K562 (cell line): ENCODE results near the gene LCN12. TPM values are rescaled to one million over a fixed set of nuclear protein-coding genes. Genes with fewer than 3 reads are reported as not detected.

ENCODE experiments used
- ATAC-seq: fragments of 200-7000 bp; cut with Tn5 transposase; 3 replicates; pipeline ENCODE4 v1.9.1; 2020; ENCODE audit warnings: moderate library complexity
- BruUV-seq: library from RNA; stranded (reverse); fragments of 400-500 nt; replicated peaks from 2 replicates; lab custom pipeline; 2021; lab: Mats Ljungman, UMichigan
- CTCF ChIA-PET: fragments of 300-600 bp; formaldehyde crosslinking; extraction: SDS; loops from one replicate; lab custom pipeline; 2021; ENCODE audit warnings: low intra/inter-chr PET ratio; lab: Yijun Ruan, JAX
- POLR2A ChIA-PET: fragments of 300-600, 350-650 bp; sonication (Branson Sonifier 250); formaldehyde crosslinking; extraction: SDS; loops from one replicate; lab custom pipeline; 2021; ENCODE audit warnings: antibody characterized with exemption, inconsistent platforms; lab: Yijun Ruan, JAX
- DNase-seq, 4 experiments: peaks; one replicate each; pipeline versions ENCODE4 v3.0.0 to v3.0.0-alpha.2; 2011 to 2018; ENCODE audit warnings: low spot score in 3 of 4, mixed read lengths in 3 of 4; ENCODE audit errors: extremely low read depth in 1 of 4
- FAIRE-seq: peaks from 2 replicates; lab custom pipeline; 2011; peaks lifted over from hg19 to GRCh38; lab: Jason Lieb, UNC
- H2AFZ ChIP-seq: 2 replicates; pipeline ENCODE4 v1.6.0; 2011; ENCODE audit warnings: low read depth, low read length, control low read depth, inconsistent platforms
- H3K27ac ChIP-seq: fragments of 200-600 bp; 3 replicates; pipeline ENCODE4 v1.8.0; 2011; ENCODE audit warnings: low read depth, mild to moderate bottlenecking, control low read depth, inconsistent platforms, low read length, moderate library complexity, mixed read lengths; ENCODE audit errors: extremely low read depth
- H3K27me3 ChIP-seq, 2 experiments: fragments of 300-600 bp in 1 of 2; 2 replicates in 1 of 2; 3 replicates in 1 of 2; pipeline versions ENCODE4 v1.6.0 to v1.8.0; 2011; ENCODE audit warnings: inconsistent platforms in 2 of 2, low read length in 2 of 2, mild to moderate bottlenecking in 1 of 2, mixed read lengths in 1 of 2, moderate library complexity in 1 of 2; ENCODE audit not compliant: control insufficient read depth in 2 of 2, insufficient read depth in 2 of 2
- H3K36me3 ChIP-seq: fragments of 300-600 bp; 3 replicates; pipeline ENCODE4 v1.8.0; 2011; ENCODE audit warnings: mild to moderate bottlenecking, low read length, inconsistent platforms; ENCODE audit not compliant: control insufficient read depth, insufficient read depth
- H3K4me1 ChIP-seq, 2 experiments: fragments of 200-600 bp in 1 of 2; replicated peaks in 1 of 2; 2 replicates in 1 of 2; 3 replicates in 1 of 2; pipeline versions ENCODE4 v1.5.1 to v1.8.0; 2011; ENCODE audit warnings: inconsistent platforms in 2 of 2, low read length in 2 of 2, mild to moderate bottlenecking in 1 of 2, mixed read lengths in 1 of 2, moderate library complexity in 1 of 2; ENCODE audit not compliant: control insufficient read depth in 2 of 2, insufficient read depth in 2 of 2
- H3K4me2 ChIP-seq: 2 replicates; pipeline ENCODE4 v1.6.1; 2011; ENCODE audit warnings: low read length, control low read depth, inconsistent platforms, mixed read lengths; ENCODE audit not compliant: insufficient read depth
- H3K4me3 ChIP-seq: fragments of 200-600 bp; sonication (generic), shearing (Covaris generic); 2 replicates; pipeline ENCODE4 v1.5.1; 2016; ENCODE audit warnings: control low read depth, inconsistent platforms
- H3K79me2 ChIP-seq: fragments of 200-600 bp; 3 replicates; pipeline ENCODE4 v1.8.0; 2011; ENCODE audit warnings: low read length, inconsistent platforms; ENCODE audit not compliant: control insufficient read depth, insufficient read depth
- H3K9ac ChIP-seq, 2 experiments: 2 replicates each; pipeline versions ENCODE4 v1.6.0 to v1.6.1; 2011; ENCODE audit warnings: low read depth in 2 of 2, low read length in 2 of 2, control low read depth in 1 of 2, inconsistent platforms in 1 of 2, mild to moderate bottlenecking in 1 of 2, mixed read lengths in 1 of 2; ENCODE audit not compliant: insufficient read depth in 1 of 2
- H3K9me1 ChIP-seq: one replicate; pipeline ENCODE4 v1.6.0; 2011; ENCODE audit warnings: inconsistent platforms, mild to moderate bottlenecking, low read length, moderate library complexity; ENCODE audit not compliant: control insufficient read depth, insufficient read depth
- H3K9me3 ChIP-seq: replicated peaks from 2 replicates; pipeline ENCODE4 v1.5.1; 2011; ENCODE audit warnings: low read depth, low read length, inconsistent platforms; ENCODE audit not compliant: control insufficient read depth, insufficient read depth
- H4K20me1 ChIP-seq: replicated peaks from 2 replicates; pipeline ENCODE4 v1.6.1; 2011; ENCODE audit warnings: low read length, inconsistent platforms, mixed read lengths; ENCODE audit not compliant: control insufficient read depth, insufficient read depth
- ATF6 ChIP-seq: sonication (generic); formaldehyde crosslinking; IDR thresholded peaks from 2 replicates; pipeline ENCODE4 v1.4.0; 2020; ENCODE audit warnings: mild to moderate bottlenecking, missing genetic modification reagents
- CUX1 ChIP-seq: fragments of 200-800 bp; sonication (Bioruptor generic); IDR thresholded peaks from 2 replicates; pipeline ENCODE4 v1.6.1; 2016; ENCODE audit warnings: missing genetic modification characterization, missing compliant biosample characterization
- HLTF ChIP-seq: fragments of 450-650 bp; IDR thresholded peaks from 2 replicates; pipeline ENCODE4 v1.6.1; 2016
- HMG20B ChIP-seq: fragments of 250-450 bp; sonication (Bioruptor Pico); IDR thresholded peaks from 2 replicates; pipeline ENCODE4 v1.5.0; 2021; ENCODE audit warnings: mild to moderate bottlenecking
- NFIC ChIP-seq: fragments of 450-650 bp; IDR thresholded peaks from 2 replicates; pipeline ENCODE4 v1.6.1; 2017; ENCODE audit warnings: mild to moderate bottlenecking, inconsistent platforms
- PCBP1 ChIP-seq: fragments of 200-400 bp; formaldehyde crosslinking; IDR thresholded peaks from 2 replicates; pipeline ENCODE4 v1.6.1; 2018; ENCODE audit warnings: mild to moderate bottlenecking, low read depth, low read length; ENCODE audit not compliant: poor library complexity, severe bottlenecking
- PML ChIP-seq: IDR thresholded peaks from 2 replicates; pipeline ENCODE4 v1.6.1; 2012; ENCODE audit warnings: low read length, inconsistent platforms
- PURB ChIP-seq: sonication (generic); formaldehyde crosslinking; IDR thresholded peaks from 2 replicates; pipeline ENCODE4 v1.9.0; 2021; ENCODE audit warnings: low read depth, mild to moderate bottlenecking, missing genetic modification reagents
- RBM22 ChIP-seq: fragments of 200-400 bp; formaldehyde crosslinking; IDR thresholded peaks from 2 replicates; pipeline ENCODE4 v1.6.1; 2018; ENCODE audit warnings: low read length, low read depth; ENCODE audit not compliant: poor library complexity, severe bottlenecking
- SIN3B ChIP-seq: fragments of 450-650 bp; IDR thresholded peaks from 2 replicates; pipeline ENCODE4 v1.6.1; 2017; ENCODE audit warnings: low read depth, mild to moderate bottlenecking, moderate library complexity
- SMARCB1 ChIP-seq: IDR thresholded peaks from 2 replicates; pipeline ENCODE4 v1.6.1; 2011; ENCODE audit warnings: improper control_type of control experiment, low read depth; ENCODE audit not compliant: insufficient read length
- TCF3 ChIP-seq: sonication (generic); formaldehyde crosslinking; IDR thresholded peaks from 2 replicates; pipeline ENCODE4 v1.4.0; 2020; ENCODE audit warnings: mild to moderate bottlenecking, missing genetic modification reagents
- WHSC1 ChIP-seq: IDR thresholded peaks from one replicate; pipeline ENCODE4 v1.6.1; 2012; ENCODE audit warnings: low read length, control low read depth, inconsistent platforms
- ZNF133 ChIP-seq: fragments of 250-450 bp; sonication (Bioruptor Pico); IDR thresholded peaks from 2 replicates; pipeline ENCODE4 v1.4.0; 2020; ENCODE audit warnings: mild to moderate bottlenecking
- WGBS: fragments of 100-300 bp; shearing (Covaris generic); methylation state at CpG from one replicate; pipeline ENCODE4 v1.1.6; 2016; ENCODE audit warnings: low coverage, mixed read lengths; ENCODE audit not compliant: insufficient coverage; ENCODE audit errors: missing lambda C conversion rate; 5-methylcytosine and 5-hydroxymethylcytosine counted together
- in situ Hi-C: fragments of 300-500 bp; cut with MboI; formaldehyde crosslinking; loops from 4 replicates; pipeline ENCODE4 v1.15.0; 2018; ENCODE audit warnings: inconsistent platforms, mixed read lengths
- intact Hi-C: fragments of 100-400 bp; cut with micrococcal nuclease; formaldehyde crosslinking; loops from 2 replicates; pipeline ENCODE4 v1.14.2; 2022
- polyA plus RNA-seq, 8 experiments: library from polyadenylated mRNA; depleted of rRNA in 4 of 8; stranded (reverse) in 5 of 8; unstranded in 3 of 8; fragments of >200 nt; fragmentation: Nextera tagmentation in 2 of 8; fragmentation: Illumina TruSeq in 1 of 8; extraction: Ambion mirVana in 2 of 8; extraction: Trizol in 1 of 8; gene quantifications; 2 replicates each; pipeline versions ENCODE4 v1.2.1 to v1.2.3, GENCODE V29; 2011 to 2014; ENCODE audit warnings: inconsistent platforms in 1 of 8, missing spikeins in 1 of 8
- total RNA-seq, 7 experiments: library from RNA; depleted of rRNA in 6 of 7; stranded (reverse); fragments of >200 nt in 6 of 7; fragmentation: Illumina TruSeq in 2 of 7; extraction: Trizol in 2 of 7; gene quantifications; 2 replicates each; pipeline versions ENCODE4 v1.2.1 to v1.2.3, GENCODE V29; 2011 to 2021; ENCODE audit warnings: low replicate concordance in 1 of 7

Gene LCN12
- total and polyA plus RNA-seq, 9 of the 15 experiments (the other 6 are each of a cell fraction or from before 2014, with no cell fraction given) = 0.05 TPM; not detected in 8

- TF ChIP-seq TCF3 (CRISPR knock-in tag) = no peak
- no peak for TF ChIP-seq RBM22
- TF ChIP-seq, all 486 proteins: peak for 3
Measured at GRCh38 chr9:136977649-136978072, 25.6 kb downstream of the LCN12 start (continued).

DNA sequence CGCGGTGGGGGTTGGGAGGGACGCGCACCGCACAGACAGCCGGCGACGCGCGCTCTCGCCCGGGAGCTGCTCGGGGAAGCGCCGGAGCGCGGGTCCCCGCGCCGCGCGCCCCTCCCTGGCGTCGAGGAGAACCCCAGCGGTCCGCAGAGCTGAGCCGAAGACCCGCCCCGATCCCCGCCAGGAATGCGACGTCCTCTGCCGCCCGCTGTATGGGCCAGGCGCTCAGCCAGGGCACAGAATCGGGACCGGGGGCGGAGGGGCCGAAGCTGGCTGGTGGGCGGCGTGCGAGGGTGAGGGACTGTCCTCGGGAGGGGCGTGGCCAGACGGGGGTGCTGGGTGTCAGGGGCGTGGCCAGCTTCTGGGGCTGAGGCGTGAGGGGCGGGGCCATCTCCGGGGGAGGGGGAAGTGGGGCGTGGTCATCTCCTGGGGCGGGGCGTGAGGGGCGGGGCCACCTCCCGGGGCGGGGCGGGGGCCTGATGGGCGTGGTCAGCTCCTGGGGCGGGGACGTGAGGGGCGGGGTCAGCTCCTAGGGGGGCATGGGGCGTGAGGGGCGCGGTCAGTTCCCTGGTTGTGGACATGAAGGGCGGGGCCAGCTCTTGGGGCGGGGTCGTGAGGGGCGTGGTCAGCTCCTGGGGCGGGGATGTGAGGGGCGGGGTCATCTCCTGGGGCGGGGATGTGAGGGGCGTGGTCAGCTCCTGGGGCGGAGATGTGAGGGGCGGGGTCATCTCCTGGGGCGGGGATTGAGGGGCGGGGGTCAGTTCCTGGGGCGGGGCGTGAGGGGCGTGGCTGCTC is 26.2 kb downstream of the LCN12 start:
- no peaks in the 10 kb centered on the region for H3K79me2 ChIP-seq
- H2AFZ ChIP-seq = peak overlapping the region; percentile 97
- DNase-seq = peak; percentile 89 to 100 (median 100)
- H3K36me3 ChIP-seq = no peaks in the 10 kb centered on the region
- ChIA-PET CTCF (no interaction called here), POLR2A (interaction anchor here (0.6 to 1.5 kb wide), 4 partner anchors 11 to 265 kb away, joined by 3 to 5 read pairs (median 4); no protein-coding TSS in a partner anchor)
- peak overlapping the region; percentile 51 to 92; a peak in 3 of 4 replicates for H3K9ac ChIP-seq
- in situ Hi-C loops (no loop called here), intact Hi-C loops (no loop called here)
- ATAC-seq = peak; percentile 81
- FAIRE-seq = peak; percentile 19
- no peaks in the 10 kb centered on the region for H3K9me1 ChIP-seq
- H3K4me1 ChIP-seq = peaks cover 9 to 96% of the 10 kb centered on the region in 2 experiments; a peak in 4 of 5 replicates
- no peaks in the 10 kb centered on the region for H4K20me1 ChIP-seq
- WGBS = under 1% methylated on average over 31 of the region's 78 CpGs
- BruUV-seq = no TSS peak
- H3K4me3 ChIP-seq = peak overlapping the region; percentile 54
- peak overlapping the region; percentile 82 for H3K4me2 ChIP-seq
- peak overlapping the region; percentile 59; the same call in 2 of the 3 replicates for H3K27ac ChIP-seq
- H3K27me3 ChIP-seq = no peaks in the 10 kb centered on the region
- H3K9me3 ChIP-seq = no peaks in the 10 kb centered on the region
- TF ChIP-seq HLTF = no peak
- TF ChIP-seq HMG20B = no peak
- no peak for TF ChIP-seq WHSC1
- no peak for TF ChIP-seq SIN3B
- TF ChIP-seq PCBP1 = peak; percentile 68
- TF ChIP-seq PML = no peak
- no peak for TF ChIP-seq CUX1 (CRISPR knock-in tag)
- TF ChIP-seq PURB (CRISPR knock-in tag) = no peak
- TF ChIP-seq SMARCB1 = no peak
- TF ChIP-seq ZNF133 = no peak
- TF ChIP-seq NFIC = peak; percentile 82
- no peak for TF ChIP-seq ATF6 (CRISPR knock-in tag)
